GM12878 (cell line): Measurements from ENCODE around the gene TMEM151A. TPM values are rescaled to one million over a fixed set of nuclear protein-coding genes. Genes with fewer than 3 reads are reported as not detected.

Experiments used
- ATAC-seq: fragments of 200-7000 bp; cut with Tn5 transposase; 3 replicates; pipeline ENCODE4 v1.9.1; 2020; ENCODE audit warnings: mild to moderate bottlenecking, moderate library complexity
- BruUV-seq: library from RNA; stranded (reverse); fragments of 400-500 nt; replicated peaks from 2 replicates; lab custom pipeline; 2021; lab: Mats Ljungman, UMichigan
- CTCF ChIA-PET: fragments of 300-600 bp; sonication (Branson Sonifier 250); formaldehyde crosslinking; extraction: SDS; loops from one replicate; lab custom pipeline; 2021; ENCODE audit warnings: inconsistent platforms; lab: Yijun Ruan, JAX
- POLR2A ChIA-PET: fragments of 350-600 bp; formaldehyde crosslinking; extraction: SDS; loops from one replicate; lab custom pipeline; 2021; ENCODE audit warnings: inconsistent platforms; lab: Charles Lee
- RAD21 ChIA-PET: fragments of 300-600 bp; sonication (Branson Sonifier 250); formaldehyde crosslinking; loops from one replicate; lab custom pipeline; 2023; ENCODE audit warnings: antibody characterized with exemption; ENCODE audit not compliant: unreplicated experiment; lab: Charles Lee
- SMC1A ChIA-PET: fragments of 300-600 bp; sonication (Branson Sonifier 250); formaldehyde crosslinking; loops from one replicate; lab custom pipeline; 2023; ENCODE audit not compliant: unreplicated experiment, uncharacterized antibody; lab: Charles Lee
- DNase-seq: peaks from one replicate; pipeline ENCODE4 v3.0.0-alpha.2; 2011; ENCODE audit warnings: low read depth, low spot score
- FAIRE-seq: peaks from 3 replicates; lab custom pipeline; 2011; peaks lifted over from hg19 to GRCh38; lab: Jason Lieb, UNC
- H2AFZ ChIP-seq: 2 replicates; pipeline ENCODE4 v1.6.0; 2011; ENCODE audit warnings: low read depth, low read length, control low read depth; ENCODE audit not compliant: control insufficient read depth
- H3K27ac ChIP-seq: 2 replicates; pipeline ENCODE4 v1.5.1; 2011; ENCODE audit warnings: control low read depth; ENCODE audit not compliant: control insufficient read depth, insufficient read depth
- H3K27me3 ChIP-seq, 2 experiments: replicated peaks in 1 of 2; 2 replicates each; pipeline versions ENCODE4 v1.6.0 to v1.6.1; 2011; ENCODE audit warnings: low read length in 1 of 2; ENCODE audit not compliant: control insufficient read depth in 2 of 2, insufficient read depth in 2 of 2
- H3K36me3 ChIP-seq, 2 experiments: 2 replicates each; pipeline ENCODE4 v1.5.1; 2011; ENCODE audit warnings: low read length in 1 of 2; ENCODE audit not compliant: control insufficient read depth in 2 of 2, insufficient read depth in 2 of 2
- H3K4me1 ChIP-seq: 2 replicates; pipeline ENCODE4 v1.6.1; 2011; ENCODE audit warnings: mild to moderate bottlenecking, low read length, moderate library complexity, mixed read lengths; ENCODE audit not compliant: control insufficient read depth, insufficient read depth
- H3K4me2 ChIP-seq: 2 replicates; pipeline ENCODE4 v1.6.0; 2011; ENCODE audit warnings: control low read depth; ENCODE audit not compliant: control insufficient read depth, insufficient read depth
- H3K4me3 ChIP-seq: fragments of 200-600 bp; sonication (generic); 2 replicates; pipeline ENCODE4 v1.5.1; 2016
- H3K79me2 ChIP-seq: 2 replicates; pipeline ENCODE4 v1.6.0; 2011; ENCODE audit warnings: low read length; ENCODE audit not compliant: control insufficient read depth, insufficient read depth
- H3K9ac ChIP-seq: 2 replicates; pipeline ENCODE4 v1.8.0; 2011; ENCODE audit warnings: low read length, control low read depth, mixed read lengths; ENCODE audit not compliant: control insufficient read depth, insufficient read depth
- H3K9me3 ChIP-seq: replicated peaks from 3 replicates; pipeline ENCODE4 v1.5.1; 2011; ENCODE audit warnings: mild to moderate bottlenecking, low read length; ENCODE audit not compliant: control insufficient read depth, insufficient read depth
- H4K20me1 ChIP-seq: 2 replicates; pipeline ENCODE4 v1.6.0; 2011; ENCODE audit not compliant: control insufficient read depth, insufficient read depth
- BRCA1 ChIP-seq: IDR thresholded peaks from 2 replicates; pipeline ENCODE4 v1.6.1; 2011; ENCODE audit warnings: low read depth, low read length, improper control_type of control experiment
- EGR1 ChIP-seq, 2 experiments: IDR thresholded peaks; 1 replicate in 1 of 2; 2 replicates in 1 of 2; pipeline ENCODE4 v1.6.1; 2011 to 2012; ENCODE audit warnings: low read depth in 2 of 2, low read length in 2 of 2, borderline replicate concordance in 1 of 2, mild to moderate bottlenecking in 1 of 2, moderate library complexity in 1 of 2
- KAT2A ChIP-seq: conservative IDR thresholded peaks from 2 replicates; pipeline ENCODE4 v1.6.1; 2011; ENCODE audit warnings: low read depth, low read length; ENCODE audit not compliant: control insufficient read depth
- MYB ChIP-seq: fragments of 150-350 bp; IDR thresholded peaks from 2 replicates; pipeline ENCODE4 v1.6.1; 2014; ENCODE audit warnings: mild to moderate bottlenecking, low read depth, low read length, borderline replicate concordance
- NR2C2 ChIP-seq: IDR thresholded peaks from 2 replicates; pipeline ENCODE4 v1.6.1; 2011; ENCODE audit warnings: borderline replicate concordance, low read depth; ENCODE audit not compliant: control insufficient read depth, insufficient read length
- NRF1 ChIP-seq: conservative IDR thresholded peaks from 2 replicates; pipeline ENCODE4 v1.6.1; 2011; ENCODE audit warnings: mild to moderate bottlenecking, low read depth, low read length, improper control_type of control experiment
- POLR2A ChIP-seq: IDR thresholded peaks from 2 replicates; pipeline ENCODE4 v1.6.1; 2011; ENCODE audit warnings: low read depth, mild to moderate bottlenecking, low read length
- RAD51 ChIP-seq: fragments of 450-650 bp; IDR thresholded peaks from 2 replicates; pipeline ENCODE4 v1.6.1; 2016; ENCODE audit warnings: moderate library complexity, mild to moderate bottlenecking, inconsistent platforms
- RFX5 ChIP-seq: IDR thresholded peaks from 2 replicates; pipeline ENCODE4 v1.6.1; 2011; ENCODE audit warnings: low read depth, low read length, improper control_type of control experiment
- SMAD5 ChIP-seq: IDR thresholded peaks from 2 replicates; pipeline ENCODE4 v1.6.1; 2016; ENCODE audit warnings: antibody characterized with exemption, low read depth
- SREBF1 ChIP-seq: IDR thresholded peaks from 2 replicates; pipeline ENCODE4 v1.6.1; 2012; ENCODE audit warnings: mild to moderate bottlenecking, low read length
- TARDBP ChIP-seq: IDR thresholded peaks from 2 replicates; pipeline ENCODE4 v1.6.1; 2016; ENCODE audit warnings: borderline replicate concordance
- YBX1 ChIP-seq: fragments of 450-650 bp; IDR thresholded peaks from 2 replicates; pipeline ENCODE4 v1.6.1; 2016; ENCODE audit warnings: antibody characterized with exemption
- WGBS: methylation state at CpG from one replicate; pipeline ENCODE4 v1.1.6; 2016; ENCODE audit warnings: low lambda C conversion rate; ENCODE audit not compliant: insufficient replicate concordance, insufficient coverage; ENCODE audit errors: missing lambda C conversion rate; 5-methylcytosine and 5-hydroxymethylcytosine counted together
- in situ Hi-C: fragments of 300-500 bp; cut with MboI; formaldehyde crosslinking; loops from 9 replicates; pipeline ENCODE4 v1.14.3; 2018; ENCODE audit warnings: mixed read lengths
- intact Hi-C: fragments of 100-400 bp; cut with micrococcal nuclease; formaldehyde crosslinking; loops from one replicate; pipeline ENCODE4 v1.14.2; 2022; ENCODE audit not compliant: unreplicated experiment
- polyA plus RNA-seq, 11 experiments: library from polyadenylated mRNA; depleted of rRNA in 4 of 11; unstranded in 6 of 11; stranded (reverse) in 5 of 11; fragments of >200 nt; fragmentation: Nextera tagmentation in 4 of 11; fragmentation: Illumina TruSeq in 1 of 11; extraction: Ambion mirVana in 4 of 11; extraction: Trizol in 1 of 11; gene quantifications; 1 replicate in 1 of 11; 2 replicates in 10 of 11; pipeline versions ENCODE4 v1.2.1 to v1.2.3, GENCODE V29; 2011 to 2016; ENCODE audit warnings: inconsistent platforms in 2 of 11, missing spikeins in 2 of 11, low read depth in 1 of 11
- total RNA-seq, 4 experiments: library from RNA; depleted of rRNA in 3 of 4; stranded (reverse); fragments of >200 nt in 3 of 4; fragmentation: Illumina TruSeq in 1 of 4; extraction: Trizol in 1 of 4; gene quantifications; 2 replicates each; pipeline versions ENCODE4 v1.2.1 to v1.2.3, GENCODE V29; 2013 to 2021

TMEM151A gene
- total and polyA plus RNA-seq, 10 of the 15 experiments (the other 5 are each of a cell fraction or from before 2014, with no cell fraction given): not detected

- DNase-seq: no peak
- ChIA-PET SMC1A (no interaction called here), RAD21 (no interaction called here), POLR2A (no interaction called here), CTCF (no interaction called here)
- no peaks in the 10 kb centered on the region for H4K20me1 ChIP-seq
- H3K9ac ChIP-seq: no peak overlapping the region
- H3K27ac ChIP-seq: no peak overlapping the region
- TF ChIP-seq YBX1 (no peak), SMAD5 (no peak)
- H3K9me3 ChIP-seq: no peaks in the 10 kb centered on the region
- H3K79me2 ChIP-seq: peaks cover 3% of the 10 kb centered on the region
- FAIRE-seq: no peak
- H3K27me3 ChIP-seq: peaks cover 2 to 7% of the 10 kb centered on the region in 2 experiments; a peak in 2 of 4 replicates
- no TSS peak for BruUV-seq
- intact Hi-C loops: no loop called here
- H3K4me2 ChIP-seq: no peak overlapping the region
- in situ Hi-C loops: no loop called here
- H3K36me3 ChIP-seq: no peaks in the 10 kb centered on the region
- ATAC-seq: no peak
- H3K4me1 ChIP-seq: peaks cover 9% of the 10 kb centered on the region; the same call in 1 of the 2 replicates
- no peak overlapping the region for H3K4me3 ChIP-seq
- H2AFZ ChIP-seq: no peak overlapping the region
- WGBS: 18% methylated on average over 4 of the region's 4 CpGs
Measured at GRCh38 chr11:66293352-66293751, 1.7 kb downstream of the TMEM151A start.

- RAD21 ChIA-PET: no interaction called here
Measured at GRCh38 chr11:66293777-66294625, 2.3 kb downstream of the TMEM151A start.

More at GRCh38 chr11:66293777-66294625, 2.3 kb downstream of the TMEM151A start:
- Histone ChIP-seq H3K9me3 (no peaks in the 10 kb centered on the region), H4K20me1 (no peaks in the 10 kb centered on the region), H3K79me2 (no peaks in the 10 kb centered on the region), H3K4me3 (no peak overlapping the region), H3K9ac (no peak overlapping the region), H3K27me3 (peaks cover 2 to 7% of the 10 kb centered on the region in 2 experiments; a peak in 2 of 4 replicates)
- in situ Hi-C loops (no loop called here), intact Hi-C loops (no loop called here)
- ChIA-PET POLR2A (no interaction called here), CTCF (no interaction called here), SMC1A (no interaction called here)
- no peak for DNase-seq
- WGBS: 74% methylated on average over 27 of the region's 30 CpGs
- no TSS peak for BruUV-seq
- no peak for ATAC-seq
- FAIRE-seq: no peak
- TF ChIP-seq MYB (no peak), KAT2A (no peak), SREBF1 (no peak), RFX5 (no peak), NRF1 (no peak), BRCA1 (no peak), TARDBP (no peak), EGR1 (IDR thresholded peaks at IDR 0.05; ENCODE audit: borderline replicate concordance in 1 of 2, low read depth in 2 of 2, low read length in 2 of 2) (no peak), NR2C2 (no peak), RAD51 (no peak), POLR2A (no peak)
- TF ChIP-seq, all 136 proteins: peak for 0
- Histone ChIP-seq H3K4me1 (peaks cover 9% of the 10 kb centered on the region; the same call in 1 of the 2 replicates), H3K27ac (no peak overlapping the region), H3K36me3 (no peaks in the 10 kb centered on the region), H2AFZ (no peak overlapping the region), H3K4me2 (no peak overlapping the region)
